Karpas-422 (cell line): ENCODE results near the gene PDK2. TPM values are rescaled to one million over a fixed set of nuclear protein-coding genes. Genes with fewer than 3 reads are reported as not detected.

Source experiments
- DNase-seq: peaks from one replicate; pipeline ENCODE4 v3.0.0-alpha.2; 2015
- H2AFZ ChIP-seq: fragments of 200-600 bp; sonication (generic); 2 replicates; pipeline ENCODE4 v1.6.1; 2014; ENCODE audit warnings: antibody characterized with exemption, low read length, mixed read lengths
- H3K27ac ChIP-seq: fragments of 200-600 bp; sonication (generic); 2 replicates; pipeline ENCODE4 v1.5.1; 2014; ENCODE audit warnings: mild to moderate bottlenecking, low read length, moderate library complexity
- H3K27me3 ChIP-seq: fragments of 200-600 bp; sonication (generic); 2 replicates; pipeline ENCODE4 v1.6.1; 2014; ENCODE audit warnings: low read length, mixed read lengths
- H3K36me3 ChIP-seq: fragments of 200-600 bp; sonication (generic); 2 replicates; pipeline ENCODE4 v1.6.1; 2014; ENCODE audit warnings: low read length, mixed read lengths; ENCODE audit not compliant: insufficient read depth
- H3K4me1 ChIP-seq: fragments of 200-600 bp; sonication (generic); 2 replicates; pipeline ENCODE4 v1.6.1; 2014; ENCODE audit warnings: mild to moderate bottlenecking, low read length, mixed read lengths
- H3K4me2 ChIP-seq: fragments of 200-600 bp; sonication (generic); 2 replicates; pipeline ENCODE4 v1.6.1; 2014; ENCODE audit warnings: low read length, low read depth, mild to moderate bottlenecking; ENCODE audit not compliant: poor library complexity, severe bottlenecking
- H3K4me3 ChIP-seq: fragments of 200-600 bp; sonication (generic); 2 replicates; pipeline ENCODE4 v1.5.1; 2014; ENCODE audit warnings: mild to moderate bottlenecking, antibody characterized with exemption, low read length, mixed read lengths
- H3K79me2 ChIP-seq: fragments of 200-600 bp; sonication (generic); 2 replicates; pipeline ENCODE4 v1.6.1; 2014; ENCODE audit warnings: mild to moderate bottlenecking, low read length, mixed read lengths
- H3K9ac ChIP-seq: fragments of 200-600 bp; sonication (generic); 2 replicates; pipeline ENCODE4 v1.6.0; 2014; ENCODE audit warnings: low read length
- H3K9me2 ChIP-seq: fragments of 200-600 bp; sonication (generic), shearing (Covaris generic); replicated peaks from 2 replicates; pipeline ENCODE4 v1.6.0; 2014; ENCODE audit warnings: mild to moderate bottlenecking, low read length, moderate library complexity; ENCODE audit not compliant: insufficient read depth
- H3K9me3 ChIP-seq: fragments of 300-700, 200-600 bp; sonication (generic); 2 replicates; pipeline ENCODE4 v1.6.1; 2014; ENCODE audit warnings: low read length, mixed read lengths
- H4K20me1 ChIP-seq: fragments of 200-600 bp; sonication (generic); 2 replicates; pipeline ENCODE4 v1.6.1; 2014; ENCODE audit warnings: mild to moderate bottlenecking, antibody characterized with exemption, low read length, low read depth; ENCODE audit not compliant: insufficient read depth
- total RNA-seq: library from RNA; depleted of rRNA; stranded (reverse); fragments of >200 nt; shearing (Covaris generic); gene quantifications from 2 replicates; pipeline ENCODE4 v1.2.3, GENCODE V29; 2014; ENCODE audit warnings: low replicate concordance; rRNA removed

The PDK2 gene
- not detected in 2 replicates for total RNA-seq

- Histone ChIP-seq H3K79me2 (no peaks in the 10 kb centered on the region), H3K27ac (no peak within 1 kb of the TSS), H3K4me3 (no peak within 1 kb of the TSS; the same call in 1 of the 2 replicates), H3K4me2 (no peak within 1 kb of the TSS), H3K27me3 (no peaks in the 10 kb centered on the region), H3K9me3 (no peaks in the 10 kb centered on the region), H2AFZ (no peak within 1 kb of the TSS), H3K36me3 (no peaks in the 10 kb centered on the region), H3K9me2 (no peaks in the 10 kb centered on the region), H3K4me1 (peaks cover 4% of the 10 kb centered on the region), H3K9ac (peak within 1 kb of the TSS; percentile 48; the same call in 1 of the 2 replicates), H4K20me1 (0 out of 2 replicates have a peak, but pooled peaks cover 3% of the 10 kb centered on the region)
- no peak for DNase-seq
Measured at GRCh38 chr17:50094753-50095619, at the start of gene PDK2. PDK2 (plus strand) TSS chr17:50095351; CDS start chr17:50095436, 85 bp downstream.

DNA sequence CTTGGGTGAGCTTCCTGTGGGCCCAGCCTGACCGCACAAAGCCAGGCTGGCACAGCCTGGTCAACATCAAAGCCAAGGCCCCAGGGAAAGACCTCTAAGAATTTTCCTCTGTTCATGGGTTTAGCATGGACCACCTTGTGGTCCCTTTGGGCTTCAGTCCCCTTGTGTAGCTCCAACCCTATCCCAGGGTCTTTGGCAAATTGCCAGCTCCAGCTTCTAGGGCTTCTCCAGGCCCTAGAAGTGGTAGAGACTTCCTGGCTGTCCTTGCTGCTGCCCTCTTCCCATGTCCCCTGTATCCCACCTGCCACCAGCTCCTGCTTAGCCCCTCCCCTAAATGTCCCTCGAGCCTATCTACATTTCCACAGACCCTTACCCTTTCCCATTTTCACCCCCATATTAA lies 49.0 kb upstream of the PDK2 start:
- no peak overlapping the region for H3K4me2 ChIP-seq
- DNase-seq: no peak
- H3K9me2 ChIP-seq: no peaks in the 10 kb centered on the region
- no peak overlapping the region for H3K27ac ChIP-seq
- H2AFZ ChIP-seq: no peak overlapping the region
- H3K79me2 ChIP-seq: no peaks in the 10 kb centered on the region
- no peaks in the 10 kb centered on the region for H3K27me3 ChIP-seq
- H4K20me1 ChIP-seq: no peaks in the 10 kb centered on the region
- H3K36me3 ChIP-seq: no peaks in the 10 kb centered on the region
- no peaks in the 10 kb centered on the region for H3K9me3 ChIP-seq
- H3K4me1 ChIP-seq: peaks cover 9% of the 10 kb centered on the region
- no peak overlapping the region for H3K9ac ChIP-seq
- no peak overlapping the region for H3K4me3 ChIP-seq

DNA sequence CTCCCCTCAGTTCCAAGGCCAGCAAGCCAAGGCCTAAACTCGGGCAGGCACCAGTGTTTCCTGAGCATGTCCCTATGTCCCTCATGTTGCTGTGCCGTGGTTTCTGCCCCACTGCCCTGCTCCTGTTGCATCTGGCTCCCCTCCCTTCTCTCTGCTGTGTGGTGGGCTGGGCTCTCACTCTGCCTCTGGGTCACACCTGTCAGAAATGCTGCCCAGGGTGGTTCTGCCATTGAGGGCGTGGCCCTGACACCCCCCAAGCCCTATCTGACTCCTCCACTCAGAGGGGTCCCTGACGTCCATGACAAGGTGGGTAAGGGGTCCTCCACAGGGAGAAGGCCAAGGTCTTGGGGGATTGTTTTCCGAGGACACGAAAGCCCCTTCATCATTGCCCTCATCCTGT lies 48.5 kb upstream of the PDK2 start:
- Histone ChIP-seq H3K4me1 (peaks cover 14% of the 10 kb centered on the region), H3K9me2 (no peaks in the 10 kb centered on the region), H3K9ac (no peak overlapping the region), H3K4me3 (no peak overlapping the region), H3K27ac (no peak overlapping the region), H3K4me2 (no peak overlapping the region), H3K9me3 (no peaks in the 10 kb centered on the region), H4K20me1 (no peaks in the 10 kb centered on the region), H3K36me3 (no peaks in the 10 kb centered on the region), H2AFZ (no peak overlapping the region), H3K79me2 (no peaks in the 10 kb centered on the region), H3K27me3 (no peaks in the 10 kb centered on the region)
- DNase-seq: no peak

GRCh38 chr17:50047083-50047482 lies 48.1 kb upstream of the PDK2 start:
- H3K4me3 ChIP-seq: no peak overlapping the region
- no peaks in the 10 kb centered on the region for H3K79me2 ChIP-seq
- DNase-seq: no peak
- H3K36me3 ChIP-seq: no peaks in the 10 kb centered on the region
- peaks cover 18% of the 10 kb centered on the region for H3K4me1 ChIP-seq
- H4K20me1 ChIP-seq: no peaks in the 10 kb centered on the region
- no peaks in the 10 kb centered on the region for H3K27me3 ChIP-seq
- H2AFZ ChIP-seq: no peak overlapping the region
- H3K9me3 ChIP-seq: no peaks in the 10 kb centered on the region
- no peaks in the 10 kb centered on the region for H3K9me2 ChIP-seq
- no peak overlapping the region for H3K9ac ChIP-seq
- H3K27ac ChIP-seq: no peak overlapping the region
- no peak overlapping the region for H3K4me2 ChIP-seq

- Histone ChIP-seq H4K20me1 (no peaks in the 10 kb centered on the region), H3K4me1 (peaks cover 23% of the 10 kb centered on the region), H2AFZ (no peak overlapping the region), H3K4me3 (no peak overlapping the region), H3K36me3 (no peaks in the 10 kb centered on the region), H3K27me3 (no peaks in the 10 kb centered on the region), H3K9ac (no peak overlapping the region), H3K9me3 (no peaks in the 10 kb centered on the region), H3K79me2 (no peaks in the 10 kb centered on the region), H3K27ac (no peak overlapping the region), H3K4me2 (no peak overlapping the region), H3K9me2 (no peaks in the 10 kb centered on the region)
- no peak for DNase-seq
Measured at GRCh38 chr17:50047488-50048126, 47.5 kb upstream of the PDK2 start.

GRCh38 chr17:50048146-50048720 lies 46.9 kb upstream of the PDK2 start:
- Histone ChIP-seq H3K79me2 (no peaks in the 10 kb centered on the region), H3K4me2 (no peak overlapping the region), H2AFZ (no peak overlapping the region), H3K4me3 (no peak overlapping the region), H3K4me1 (peaks cover 26% of the 10 kb centered on the region), H3K36me3 (no peaks in the 10 kb centered on the region), H3K27ac (no peak overlapping the region), H3K9me2 (no peaks in the 10 kb centered on the region), H3K27me3 (no peaks in the 10 kb centered on the region), H3K9ac (no peak overlapping the region), H4K20me1 (no peaks in the 10 kb centered on the region), H3K9me3 (no peaks in the 10 kb centered on the region)
- DNase-seq: no peak

DNA sequence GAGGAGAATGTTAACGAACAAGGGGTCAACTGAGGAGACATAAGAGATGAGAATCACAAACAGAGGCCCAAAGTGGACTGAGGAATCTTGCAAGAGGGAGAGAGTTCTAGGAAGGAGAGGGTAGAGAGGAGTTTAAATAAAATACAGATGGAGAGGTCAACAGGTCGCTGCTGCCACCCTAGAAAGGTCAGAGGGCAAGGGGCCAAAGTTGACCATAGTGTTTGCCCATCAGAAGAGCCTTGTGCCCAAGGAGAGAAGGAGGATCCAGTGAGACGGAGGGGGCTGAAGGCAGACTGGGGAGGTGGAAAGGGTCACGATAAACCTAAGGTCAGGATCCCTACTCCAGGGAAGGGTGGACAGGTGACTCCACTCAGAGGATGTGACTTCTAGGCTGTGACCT lies 46.2 kb upstream of the PDK2 start:
- Histone ChIP-seq H3K27me3 (no peaks in the 10 kb centered on the region), H3K9ac (no peak overlapping the region), H2AFZ (no peak overlapping the region), H3K9me2 (no peaks in the 10 kb centered on the region), H3K4me1 (peaks cover 26% of the 10 kb centered on the region), H4K20me1 (no peaks in the 10 kb centered on the region), H3K36me3 (no peaks in the 10 kb centered on the region), H3K4me2 (no peak overlapping the region), H3K27ac (no peak overlapping the region), H3K79me2 (no peaks in the 10 kb centered on the region), H3K9me3 (no peaks in the 10 kb centered on the region), H3K4me3 (no peak overlapping the region)
- no peak for DNase-seq

- Histone ChIP-seq H2AFZ (no peak overlapping the region), H3K27ac (no peak overlapping the region), H3K4me1 (peaks cover 26% of the 10 kb centered on the region), H4K20me1 (no peaks in the 10 kb centered on the region), H3K79me2 (no peaks in the 10 kb centered on the region), H3K9me2 (no peaks in the 10 kb centered on the region), H3K4me3 (no peak overlapping the region), H3K36me3 (no peaks in the 10 kb centered on the region), H3K4me2 (no peak overlapping the region), H3K9ac (no peak overlapping the region), H3K9me3 (no peaks in the 10 kb centered on the region), H3K27me3 (no peaks in the 10 kb centered on the region)
- DNase-seq: no peak
Measured at GRCh38 chr17:50049636-50050035, 45.5 kb upstream of the PDK2 start.
